H1 (cell line): ENCODE measurements around the gene SCN4A.

Experiments
- NRF1 ChIP-seq: IDR thresholded peaks from 2 replicates; pipeline ENCODE4 v1.6.1; 2011; ENCODE audit warnings: mild to moderate bottlenecking, low read depth, low read length, improper control_type of control experiment
- POLR2AphosphoS5 ChIP-seq: IDR thresholded peaks from 2 replicates; pipeline ENCODE4 v1.6.1; 2011; ENCODE audit warnings: low read depth, low read length

DNA sequence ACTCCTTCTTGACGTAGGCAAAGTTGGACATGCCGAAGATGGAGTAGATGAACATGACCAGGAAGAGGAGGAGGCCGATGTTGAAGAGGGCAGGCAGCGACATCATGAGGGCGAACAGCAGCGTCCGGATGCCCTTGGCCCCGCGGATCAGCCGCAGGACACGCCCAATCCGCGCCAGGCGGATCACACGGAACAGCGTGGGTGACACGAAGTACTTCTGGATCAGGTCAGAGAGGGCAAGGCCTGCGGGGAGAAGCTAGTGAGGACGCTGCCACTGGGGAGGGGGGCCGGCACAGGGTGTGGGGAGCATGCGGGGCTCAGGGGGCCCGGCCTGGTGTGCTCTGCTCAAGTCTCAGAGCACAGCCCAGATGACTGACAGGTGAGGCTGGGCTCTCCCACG, 31.0 kb downstream of the SCN4A start:
- TF ChIP-seq POLR2AphosphoS5 (no peak), NRF1 (no peak)
